HepG2 (cell line): Measurements from ENCODE around the gene AGT. TPM values are rescaled to one million over a fixed set of nuclear protein-coding genes. Genes with fewer than 3 reads are reported as not detected.

Experiments used
- CAMTA2 ChIP-seq: sonication (generic); formaldehyde crosslinking; IDR thresholded peaks from 2 replicates; pipeline ENCODE4 v1.4.0; 2020; ENCODE audit warnings: mild to moderate bottlenecking, missing genetic modification reagents, borderline replicate concordance
- FOXP1 ChIP-seq, 2 experiments: fragments of 450-650 bp in 1 of 2; IDR thresholded peaks; 2 replicates each; pipeline ENCODE4 v1.6.1; 2017 to 2018; ENCODE audit warnings: antibody characterized with exemption in 1 of 2
- POLR2AphosphoS5 ChIP-seq: IDR thresholded peaks from 2 replicates; pipeline ENCODE4 v1.6.1; 2012; ENCODE audit warnings: low read depth, low read length
- REL ChIP-seq: sonication (generic); formaldehyde crosslinking; conservative IDR thresholded peaks from 2 replicates; pipeline ENCODE4 v1.8.0; 2022; ENCODE audit warnings: mild to moderate bottlenecking, missing genetic modification reagents, moderate library complexity
- SP4 ChIP-seq: sonication (generic); formaldehyde crosslinking; IDR thresholded peaks from 2 replicates; pipeline ENCODE4 v1.8.1; 2023; ENCODE audit warnings: mild to moderate bottlenecking, missing genetic modification reagents
- U2AF1 ChIP-seq: fragments of 200-400 bp; formaldehyde crosslinking; optimal IDR thresholded peaks from 2 replicates; pipeline ENCODE3; 2017; ENCODE audit warnings: mild to moderate bottlenecking, low read depth, low read length
- ZNF776 ChIP-seq: sonication (generic); formaldehyde crosslinking; IDR thresholded peaks from 2 replicates; pipeline ENCODE4 v1.4.0; 2020; ENCODE audit warnings: mild to moderate bottlenecking, missing genetic modification reagents
- polyA plus RNA-seq, 8 experiments: library from polyadenylated mRNA; depleted of rRNA in 3 of 8; stranded (reverse) in 7 of 8; unstranded in 1 of 8; fragments of >200 nt; fragmentation: Illumina TruSeq in 4 of 8; extraction: Trizol in 4 of 8; gene quantifications; 2 replicates each; pipeline versions ENCODE4 v1.2.1 to v1.2.3, GENCODE V29; 2011 to 2016; ENCODE audit warnings: low read depth in 4 of 8, missing spikeins in 1 of 8, mixed read lengths in 1 of 8; ENCODE audit not compliant: insufficient read depth in 1 of 8
- total RNA-seq, 5 experiments: library from RNA; depleted of rRNA; stranded (reverse); fragments of >200 nt; fragmentation: Illumina TruSeq; extraction: Trizol; gene quantifications; 2 replicates each; pipeline ENCODE4 v1.2.3, GENCODE V29; 2016; ENCODE audit warnings: low read depth in 1 of 5
- TF ChIP-seq, protein P1 (sequence below): IDR thresholded peaks from 2 replicates; pipeline ENCODE4 v1.6.1; 2016; ENCODE audit warnings: low read depth, control low read depth
- TF ChIP-seq, protein P2 (sequence below): IDR thresholded peaks from 2 replicates; pipeline ENCODE4 v1.6.1; 2016; ENCODE audit warnings: missing genetic modification reagents, missing compliant biosample characterization
- TF ChIP-seq, protein P3 (sequence below), 2 experiments: fragments of 450-650 bp in 1 of 2; sonication (generic) in 1 of 2; formaldehyde crosslinking in 1 of 2; IDR thresholded peaks; 2 replicates each; pipeline versions ENCODE4 v1.6.1 to v1.8.0; 2016 to 2022; ENCODE audit warnings: antibody characterized with exemption in 1 of 2, mild to moderate bottlenecking in 1 of 2, missing genetic modification reagents in 1 of 2
- TF ChIP-seq, protein P4 (sequence below): sonication (generic); formaldehyde crosslinking; IDR thresholded peaks from 2 replicates; pipeline ENCODE4 v1.4.0; 2020; ENCODE audit warnings: missing genetic modification reagents
- TF ChIP-seq, protein P5 (sequence below): IDR thresholded peaks from 2 replicates; pipeline ENCODE4 v1.6.1; 2012; ENCODE audit warnings: low read depth, low read length, improper control_type of control experiment

Gene AGT
- total and polyA plus RNA-seq, 2 of the 13 experiments (the other 11 are each of a cell fraction or from before 2014, with no cell fraction given): 892 to 2,071 TPM

DNA sequence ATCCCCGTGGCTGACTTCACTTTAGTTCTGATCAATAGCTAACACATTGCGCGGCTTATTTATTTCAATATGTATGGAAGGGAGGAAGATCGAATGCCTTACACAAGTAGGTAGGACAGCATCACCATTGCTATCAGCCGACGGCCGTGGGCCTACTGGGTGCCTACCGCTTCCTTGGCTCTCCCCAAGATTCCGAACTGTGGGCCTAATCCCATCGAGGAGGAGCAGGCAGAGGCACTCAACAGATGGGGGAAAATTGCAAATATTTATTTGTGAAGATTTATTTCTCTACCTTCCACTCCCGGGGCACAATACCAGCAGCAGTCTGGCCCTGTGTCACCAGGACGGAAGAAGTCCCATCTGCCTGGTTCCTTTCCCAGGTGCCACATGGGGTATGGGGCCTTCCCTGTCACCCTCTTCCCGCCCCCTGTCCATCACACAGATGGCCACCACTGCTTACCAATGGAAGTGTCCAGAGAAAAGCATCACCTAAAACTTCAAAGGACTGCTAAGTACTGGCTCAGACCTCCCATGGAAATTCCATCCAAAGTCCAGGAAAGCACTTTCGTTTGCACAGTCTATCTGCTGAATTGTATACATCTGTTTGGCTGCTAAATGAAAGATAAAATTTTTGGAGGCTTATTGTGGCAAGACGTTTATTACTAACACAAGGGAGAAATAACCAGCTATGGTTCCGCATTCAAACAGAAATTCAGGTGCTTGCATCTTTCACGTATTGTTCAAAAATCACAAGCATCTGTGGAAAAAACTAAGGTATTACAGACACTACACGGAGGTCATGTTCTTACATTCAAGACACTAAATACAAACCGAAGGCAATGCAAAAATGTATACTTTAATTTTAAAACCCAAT, 11.8 kb downstream of the AGT start (continued):
- no peak for TF ChIP-seq FOXP1 (IDR thresholded peaks at IDR 0.05)
- peak; percentile 25; the same call in 1 of the 2 replicates for TF ChIP-seq FOXP1 (CRISPR knock-in tag; IDR thresholded peaks at IDR 0.05)
- TF ChIP-seq POLR2AphosphoS5: 0 out of 2 replicates have a peak, but pooled peaks have one; percentile 43
- TF ChIP-seq, protein P1, sequence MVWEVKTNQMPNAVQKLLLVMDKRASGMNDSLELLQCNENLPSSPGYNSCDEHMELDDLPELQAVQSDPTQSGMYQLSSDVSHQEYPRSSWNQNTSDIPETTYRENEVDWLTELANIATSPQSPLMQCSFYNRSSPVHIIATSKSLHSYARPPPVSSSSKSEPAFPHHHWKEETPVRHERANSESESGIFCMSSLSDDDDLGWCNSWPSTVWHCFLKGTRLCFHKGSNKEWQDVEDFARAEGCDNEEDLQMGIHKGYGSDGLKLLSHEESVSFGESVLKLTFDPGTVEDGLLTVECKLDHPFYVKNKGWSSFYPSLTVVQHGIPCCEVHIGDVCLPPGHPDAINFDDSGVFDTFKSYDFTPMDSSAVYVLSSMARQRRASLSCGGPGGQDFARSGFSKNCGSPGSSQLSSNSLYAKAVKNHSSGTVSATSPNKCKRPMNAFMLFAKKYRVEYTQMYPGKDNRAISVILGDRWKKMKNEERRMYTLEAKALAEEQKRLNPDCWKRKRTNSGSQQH (CRISPR knock-in tag): 0 out of 2 replicates have a peak, but pooled peaks have one; percentile 4
- TF ChIP-seq ZNF776 (CRISPR knock-in tag): no peak
- peak; percentile 70 for TF ChIP-seq SP4
- TF ChIP-seq, protein P2, sequence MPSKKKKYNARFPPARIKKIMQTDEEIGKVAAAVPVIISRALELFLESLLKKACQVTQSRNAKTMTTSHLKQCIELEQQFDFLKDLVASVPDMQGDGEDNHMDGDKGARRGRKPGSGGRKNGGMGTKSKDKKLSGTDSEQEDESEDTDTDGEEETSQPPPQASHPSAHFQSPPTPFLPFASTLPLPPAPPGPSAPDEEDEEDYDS (CRISPR knock-in tag): 0 out of 2 replicates have a peak, but pooled peaks have one; percentile 23
- TF ChIP-seq, protein P3, sequence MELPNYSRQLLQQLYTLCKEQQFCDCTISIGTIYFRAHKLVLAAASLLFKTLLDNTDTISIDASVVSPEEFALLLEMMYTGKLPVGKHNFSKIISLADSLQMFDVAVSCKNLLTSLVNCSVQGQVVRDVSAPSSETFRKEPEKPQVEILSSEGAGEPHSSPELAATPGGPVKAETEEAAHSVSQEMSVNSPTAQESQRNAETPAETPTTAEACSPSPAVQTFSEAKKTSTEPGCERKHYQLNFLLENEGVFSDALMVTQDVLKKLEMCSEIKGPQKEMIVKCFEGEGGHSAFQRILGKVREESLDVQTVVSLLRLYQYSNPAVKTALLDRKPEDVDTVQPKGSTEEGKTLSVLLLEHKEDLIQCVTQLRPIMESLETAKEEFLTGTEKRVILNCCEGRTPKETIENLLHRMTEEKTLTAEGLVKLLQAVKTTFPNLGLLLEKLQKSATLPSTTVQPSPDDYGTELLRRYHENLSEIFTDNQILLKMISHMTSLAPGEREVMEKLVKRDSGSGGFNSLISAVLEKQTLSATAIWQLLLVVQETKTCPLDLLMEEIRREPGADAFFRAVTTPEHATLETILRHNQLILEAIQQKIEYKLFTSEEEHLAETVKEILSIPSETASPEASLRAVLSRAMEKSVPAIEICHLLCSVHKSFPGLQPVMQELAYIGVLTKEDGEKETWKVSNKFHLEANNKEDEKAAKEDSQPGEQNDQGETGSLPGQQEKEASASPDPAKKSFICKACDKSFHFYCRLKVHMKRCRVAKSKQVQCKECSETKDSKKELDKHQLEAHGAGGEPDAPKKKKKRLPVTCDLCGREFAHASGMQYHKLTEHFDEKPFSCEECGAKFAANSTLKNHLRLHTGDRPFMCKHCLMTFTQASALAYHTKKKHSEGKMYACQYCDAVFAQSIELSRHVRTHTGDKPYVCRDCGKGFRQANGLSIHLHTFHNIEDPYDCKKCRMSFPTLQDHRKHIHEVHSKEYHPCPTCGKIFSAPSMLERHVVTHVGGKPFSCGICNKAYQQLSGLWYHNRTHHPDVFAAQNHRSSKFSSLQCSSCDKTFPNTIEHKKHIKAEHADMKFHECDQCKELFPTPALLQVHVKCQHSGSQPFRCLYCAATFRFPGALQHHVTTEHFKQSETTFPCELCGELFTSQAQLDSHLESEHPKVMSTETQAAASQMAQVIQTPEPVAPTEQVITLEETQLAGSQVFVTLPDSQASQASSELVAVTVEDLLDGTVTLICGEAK (IDR thresholded peaks at IDR 0.05): no peak
- TF ChIP-seq, protein P3 (CRISPR knock-in tag; IDR thresholded peaks at IDR 0.05): 0 out of 2 replicates have a peak, but pooled peaks have one; percentile 42
- 0 out of 2 replicates have a peak, but pooled peaks have one; percentile 46 for TF ChIP-seq REL (CRISPR knock-in tag)
- no peak for TF ChIP-seq CAMTA2 (CRISPR knock-in tag)
- TF ChIP-seq, protein P4, sequence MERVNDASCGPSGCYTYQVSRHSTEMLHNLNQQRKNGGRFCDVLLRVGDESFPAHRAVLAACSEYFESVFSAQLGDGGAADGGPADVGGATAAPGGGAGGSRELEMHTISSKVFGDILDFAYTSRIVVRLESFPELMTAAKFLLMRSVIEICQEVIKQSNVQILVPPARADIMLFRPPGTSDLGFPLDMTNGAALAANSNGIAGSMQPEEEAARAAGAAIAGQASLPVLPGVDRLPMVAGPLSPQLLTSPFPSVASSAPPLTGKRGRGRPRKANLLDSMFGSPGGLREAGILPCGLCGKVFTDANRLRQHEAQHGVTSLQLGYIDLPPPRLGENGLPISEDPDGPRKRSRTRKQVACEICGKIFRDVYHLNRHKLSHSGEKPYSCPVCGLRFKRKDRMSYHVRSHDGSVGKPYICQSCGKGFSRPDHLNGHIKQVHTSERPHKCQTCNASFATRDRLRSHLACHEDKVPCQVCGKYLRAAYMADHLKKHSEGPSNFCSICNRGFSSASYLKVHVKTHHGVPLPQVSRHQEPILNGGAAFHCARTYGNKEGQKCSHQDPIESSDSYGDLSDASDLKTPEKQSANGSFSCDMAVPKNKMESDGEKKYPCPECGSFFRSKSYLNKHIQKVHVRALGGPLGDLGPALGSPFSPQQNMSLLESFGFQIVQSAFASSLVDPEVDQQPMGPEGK (CRISPR knock-in tag): peak; percentile 37; the same call in 1 of the 2 replicates
- TF ChIP-seq U2AF1: peak; percentile 2
- TF ChIP-seq, protein P5, sequence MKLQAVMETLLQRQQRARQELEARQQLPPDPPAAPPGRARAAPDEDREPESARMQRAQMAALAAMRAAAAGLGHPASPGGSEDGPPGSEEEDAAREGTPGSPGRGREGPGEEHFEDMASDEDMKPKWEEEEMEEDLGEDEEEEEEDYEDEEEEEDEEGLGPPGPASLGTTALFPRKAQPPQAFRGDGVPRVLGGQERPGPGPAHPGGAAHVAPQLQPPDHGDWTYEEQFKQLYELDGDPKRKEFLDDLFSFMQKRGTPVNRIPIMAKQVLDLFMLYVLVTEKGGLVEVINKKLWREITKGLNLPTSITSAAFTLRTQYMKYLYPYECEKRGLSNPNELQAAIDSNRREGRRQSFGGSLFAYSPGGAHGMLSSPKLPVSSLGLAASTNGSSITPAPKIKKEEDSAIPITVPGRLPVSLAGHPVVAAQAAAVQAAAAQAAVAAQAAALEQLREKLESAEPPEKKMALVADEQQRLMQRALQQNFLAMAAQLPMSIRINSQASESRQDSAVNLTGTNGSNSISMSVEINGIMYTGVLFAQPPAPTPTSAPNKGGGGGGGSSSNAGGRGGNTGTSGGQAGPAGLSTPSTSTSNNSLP: peak; percentile 29; the same call in 1 of the 2 replicates
